KBM-7 (cell line): Measurements from ENCODE around the gene TP53AIP1.

ENCODE experiments used
- DNase-seq: peaks from one replicate; pipeline ENCODE4 v3.0.0-alpha.2; 2015
- in situ Hi-C: fragments of 300-500 bp; cut with MboI; formaldehyde crosslinking; loops from 2 replicates; pipeline ENCODE4 v1.14.3; 2020; ENCODE audit warnings: low sequenced_read_pairs, low pct_unique_long_range_greater_than_20kb, mixed read lengths

Gene TP53AIP1

GRCh38 chr11:128896356-128896755, 46.3 kb downstream of the TP53AIP1 start:
- in situ Hi-C loops, result no loop called here
- DNase-seq, result no peak

- DNase-seq, result no peak
- in situ Hi-C loops, result no loop called here
Measured at GRCh38 chr11:128895526-128895925, 47.1 kb downstream of the TP53AIP1 start.

- in situ Hi-C loops, result no loop called here
- no peak for DNase-seq
Measured at GRCh38 chr11:128894685-128895084, 48.0 kb downstream of the TP53AIP1 start.

GRCh38 chr11:128894286-128894681, 48.4 kb downstream of the TP53AIP1 start:
- in situ Hi-C loops, result no loop called here
- DNase-seq, result no peak

- in situ Hi-C loops, result no loop called here
- no peak for DNase-seq
Measured at GRCh38 chr11:128893578-128894285, 48.9 kb downstream of the TP53AIP1 start.

GRCh38 chr11:128892866-128893565, 49.7 kb downstream of the TP53AIP1 start:
- in situ Hi-C loops, result no loop called here
- DNase-seq, result no peak

GRCh38 chr11:128891913-128892398, 50.7 kb downstream of the TP53AIP1 start:
- in situ Hi-C loops, result no loop called here
- DNase-seq, result no peak

GRCh38 chr11:128890543-128891368, 51.9 kb downstream of the TP53AIP1 start, which contains the start of gene KCNJ5:
Gene KCNJ5 (plus strand): TSS chr11:128891356. CDS start chr11:128911274, 19,918 bp downstream.
- in situ Hi-C loops, result no loop called here
- no peak for DNase-seq

- in situ Hi-C loops, result no loop called here
- no peak for DNase-seq
Measured at GRCh38 chr11:128890216-128890542, 52.5 kb downstream of the TP53AIP1 start.

- in situ Hi-C loops, result loop anchor here (10.0 kb wide), 1 partner anchor 65 kb away; no protein-coding TSS in a partner anchor
Measured at GRCh38 chr11:128889657-128890213, 52.9 kb downstream of the TP53AIP1 start.

GRCh38 chr11:128888034-128888985, 54.4 kb downstream of the TP53AIP1 start:
- in situ Hi-C loops, result loop anchor here (10.0 kb wide), 1 partner anchor 66 kb away; no protein-coding TSS in a partner anchor
- DNase-seq, result no peak

More at GRCh38 chr11:128889657-128890213, 52.9 kb downstream of the TP53AIP1 start:
- no peak for DNase-seq

- peak; percentile 38 for DNase-seq
- in situ Hi-C loops, result loop anchor here (10.0 kb wide), 1 partner anchor 68 kb away; no protein-coding TSS in a partner anchor
Measured at GRCh38 chr11:128886406-128887124, 56.1 kb downstream of the TP53AIP1 start.
